Myocyte (in vitro differentiated cells): ENCODE results near the gene DUSP15. TPM values are rescaled to one million over a fixed set of nuclear protein-coding genes. Genes with fewer than 3 reads are reported as not detected.
"Not testable (repeated sequence)": the region's sequence is repeated elsewhere in the genome, so short reads cannot be mapped to it uniquely, and the experiment has no call there.

Experiments used
- DNase-seq: peaks from one replicate; pipeline ENCODE4 v3.0.0-alpha.2; 2012; ENCODE audit warnings: low read depth
- total RNA-seq: library from RNA; depleted of rRNA; stranded (reverse); fragments of >200 nt; gene quantifications from 2 replicates; pipeline ENCODE4 v1.2.3, GENCODE V29; 2014

The DUSP15 gene
- total RNA-seq, 1 donor from 2014 or later, result 0.64 TPM

- no peak for DNase-seq
Observed at GRCh38 chr20:31824125-31824485, 46.2 kb downstream of the DUSP15 start.

DNA sequence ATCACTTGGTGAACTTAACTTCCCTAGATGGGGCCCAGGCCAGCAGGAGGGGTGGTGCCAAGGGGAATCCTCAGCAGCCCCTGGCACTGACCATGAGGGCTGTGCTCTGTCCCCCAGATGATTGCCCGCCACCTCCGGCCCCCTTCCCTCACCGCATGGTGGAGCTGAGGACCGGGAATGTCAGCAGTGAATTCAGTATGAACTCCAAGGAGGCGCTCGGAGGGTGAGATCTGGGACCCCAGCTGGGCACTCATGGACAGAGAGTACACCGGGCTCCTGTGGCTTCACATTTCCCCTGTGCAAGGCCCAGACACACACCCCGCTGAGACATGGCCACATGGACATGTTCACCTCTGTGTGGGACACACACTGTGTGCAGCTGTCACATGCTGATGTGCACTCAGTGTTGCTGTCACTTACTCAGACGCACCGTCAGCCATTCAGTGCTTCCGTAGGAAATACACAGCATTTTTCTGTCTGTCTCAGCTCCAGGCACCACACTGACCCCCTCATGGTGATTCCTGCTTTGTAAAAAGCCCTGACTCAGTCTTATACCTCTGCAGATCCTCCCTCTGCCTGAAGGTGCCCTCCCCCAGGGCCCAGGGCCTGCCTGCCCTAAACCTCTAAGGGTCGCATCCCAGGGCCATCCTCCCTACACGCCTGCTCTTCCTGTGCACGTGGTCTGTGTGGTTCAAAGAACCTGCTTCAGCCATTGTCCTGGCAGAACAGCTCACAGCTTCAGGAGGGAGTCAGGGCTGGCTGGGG lies 46.8 kb downstream of the DUSP15 start:
- no peak for DNase-seq

DNA sequence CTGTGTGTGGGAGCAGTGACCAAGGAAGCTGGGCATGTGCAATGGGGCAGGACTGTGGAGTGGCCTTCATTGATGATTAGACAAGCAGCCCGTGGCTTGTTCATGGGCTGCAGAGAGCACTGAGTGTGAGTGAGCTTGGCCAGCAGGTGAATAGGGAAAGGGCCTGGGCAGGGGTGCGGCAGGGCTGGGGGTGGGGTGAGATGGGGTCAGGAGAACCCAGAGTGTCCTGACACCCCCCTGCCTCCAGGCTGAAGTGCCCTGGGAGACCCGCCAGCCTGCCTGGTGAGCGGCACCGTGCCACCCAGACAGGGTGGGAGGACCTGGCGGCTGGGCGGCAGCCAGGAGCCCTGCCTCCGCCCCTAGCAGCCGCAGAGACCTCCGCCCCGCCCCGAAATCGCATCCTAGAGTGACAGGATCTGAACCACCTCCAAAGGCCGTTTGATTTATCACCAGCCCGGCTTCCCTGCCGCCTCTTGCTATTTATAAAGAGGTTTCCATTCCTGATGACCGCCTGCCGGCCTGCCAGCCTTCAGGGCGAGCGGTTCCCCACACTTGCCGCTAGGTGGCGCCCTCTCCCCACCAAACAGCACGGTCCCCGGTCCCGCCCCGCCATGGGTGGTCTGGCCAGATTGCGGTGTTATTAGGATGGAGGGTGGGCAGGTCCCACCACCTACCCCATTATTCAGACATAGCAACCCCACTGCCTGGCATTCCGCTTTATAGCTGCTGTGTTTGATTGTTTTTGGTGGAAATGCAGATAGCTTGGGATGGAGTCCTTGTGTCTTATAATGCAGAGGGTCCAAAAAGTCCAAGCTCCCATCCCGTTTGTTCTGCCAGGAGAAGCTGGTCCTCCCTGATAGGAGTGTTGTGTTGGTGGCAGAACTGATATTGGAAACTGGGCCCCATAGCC lies 47.7 kb downstream of the DUSP15 start:
- DNase-seq, result peak; percentile 87

- DNase-seq, result no peak
Observed at GRCh38 chr20:31821427-31821826, 48.9 kb downstream of the DUSP15 start.

DNA sequence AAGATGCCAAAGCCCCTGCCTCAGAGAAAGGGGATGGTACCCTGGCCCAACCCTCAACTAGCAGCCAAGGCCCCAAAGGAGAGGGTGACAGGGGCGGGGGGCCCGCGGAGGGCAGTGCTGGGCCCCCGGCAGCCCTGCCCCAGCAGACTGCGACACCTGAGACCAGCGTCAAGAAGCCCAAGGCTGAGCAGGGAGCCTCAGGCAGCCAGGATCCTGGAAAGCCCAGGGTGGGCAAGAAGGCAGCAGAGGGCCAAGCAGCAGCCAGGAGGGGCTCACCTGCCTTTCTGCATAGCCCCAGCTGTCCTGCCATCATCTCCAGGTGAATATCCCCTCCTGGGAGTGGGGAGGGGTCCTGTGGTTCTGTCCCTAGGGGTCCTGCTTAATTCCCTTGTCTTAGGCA lies 50.1 kb downstream of the DUSP15 start:
- no peak for DNase-seq

GRCh38 chr20:31819083-31819784 lies 51.1 kb downstream of the DUSP15 start, which contains the start of gene MYLK2:
MYLK2 (plus strand) TSS chr20:31819356; CDS start chr20:31819581, 225 bp downstream.
- peak; percentile 85 for DNase-seq

GRCh38 chr20:31818376-31818908 lies 51.9 kb downstream of the DUSP15 start:
- DNase-seq, result no peak

DNA sequence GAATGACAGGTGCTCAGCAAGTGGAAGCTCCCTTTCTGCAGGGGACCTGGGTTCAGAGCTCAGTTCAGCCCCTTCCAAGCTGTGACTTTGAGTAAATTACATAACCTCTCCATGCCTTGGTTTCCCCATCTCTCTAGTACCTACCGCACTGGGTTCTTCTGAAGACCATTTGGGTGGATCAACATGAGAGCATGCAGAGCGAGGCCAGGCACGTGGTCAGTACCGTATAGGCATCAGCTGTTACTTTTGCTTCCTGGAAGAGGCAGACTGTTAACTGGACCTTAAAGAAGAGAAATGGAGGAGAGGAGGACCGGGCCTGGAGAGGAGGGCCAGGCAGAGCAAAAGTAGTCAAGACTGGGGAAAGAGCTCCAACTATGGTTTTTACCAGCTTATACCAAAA lies 52.9 kb downstream of the DUSP15 start:
- no peak for DNase-seq

DNA sequence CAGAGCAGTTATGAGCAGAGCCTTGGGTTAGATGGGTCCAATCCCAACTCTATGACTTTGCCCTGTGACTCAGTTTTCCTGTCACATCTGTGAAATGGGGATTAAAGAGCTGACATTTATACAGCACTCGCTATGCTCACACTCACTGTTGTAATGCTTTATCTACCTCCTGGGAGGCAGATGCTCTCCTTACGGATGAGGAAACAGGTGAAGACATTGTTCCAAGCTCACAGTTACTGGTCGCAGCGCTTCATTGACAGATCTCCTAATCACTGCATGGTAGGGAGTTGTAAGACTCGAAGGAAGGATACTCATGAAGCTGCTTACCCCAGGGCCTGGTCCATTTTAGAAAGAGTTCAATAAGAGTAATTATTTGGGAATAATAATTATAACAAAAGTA lies 54.1 kb downstream of the DUSP15 start:
- DNase-seq, result no peak

- peak; percentile 64 for DNase-seq
Observed at GRCh38 chr20:31815408-31816188, 54.7 kb downstream of the DUSP15 start.

- not testable (repeated sequence) for DNase-seq
Observed at GRCh38 chr20:31814142-31814541, 56.2 kb downstream of the DUSP15 start.

DNA sequence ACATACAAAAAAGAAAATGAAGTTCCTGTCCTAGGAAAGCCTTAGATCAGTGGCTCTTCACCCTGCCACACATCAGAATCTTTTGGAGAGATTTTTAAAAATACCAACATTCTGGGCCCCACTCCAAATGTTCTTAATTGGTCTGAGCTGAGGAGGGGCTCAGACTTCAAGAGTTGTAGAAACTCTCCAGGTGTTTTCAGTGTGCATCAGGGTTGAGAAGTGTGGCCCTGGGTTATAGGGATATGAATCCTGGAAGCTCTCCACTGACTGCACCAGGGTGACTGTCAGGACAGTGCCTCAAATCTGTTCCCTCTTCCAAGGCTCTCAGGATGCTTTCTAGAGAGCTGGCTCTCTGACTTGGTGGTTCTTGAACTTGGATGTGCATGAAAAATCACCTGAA lies 56.7 kb downstream of the DUSP15 start:
- no peak for DNase-seq

GRCh38 chr20:31811796-31812728 lies 58.3 kb downstream of the DUSP15 start:
- DNase-seq, result peak; percentile 98

DNA sequence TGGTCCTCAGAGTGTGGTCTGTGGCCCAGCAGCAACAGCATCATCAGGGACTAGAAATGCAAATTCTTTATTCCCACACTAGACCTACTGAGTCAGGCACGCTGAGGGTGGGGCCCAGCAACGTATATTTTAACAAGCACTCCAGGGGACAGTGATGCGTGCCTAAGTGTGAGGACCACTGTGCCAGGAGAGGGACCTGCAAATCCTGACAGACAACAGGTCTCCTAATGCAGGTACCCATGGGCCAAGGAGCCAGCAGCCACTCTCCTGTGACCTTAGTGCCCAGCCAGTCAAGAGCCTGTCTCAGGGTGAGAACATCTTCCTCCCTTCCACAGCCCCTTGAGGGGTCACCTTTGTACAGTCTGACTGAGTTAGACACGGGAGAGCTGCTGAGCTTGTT lies 59.1 kb downstream of the DUSP15 start:
- DNase-seq, result no peak

Other genes with a start within 250 kb of the DUSP15 start
- not detected in 2 replicates for gene COX4I2, start 232.6 kb downstream of the DUSP15 start, total RNA-seq
- 172 and 239 TPM in 2 replicates for gene BCL2L1, start 147.7 kb downstream of the DUSP15 start, total RNA-seq
- gene TPX2, start 131.2 kb downstream of the DUSP15 start, total RNA-seq, result 7.0 and 10.5 TPM in 2 replicates
- 0.10 and 0.13 TPM in 2 replicates for gene MYLK2, start 51.2 kb downstream of the DUSP15 start, total RNA-seq
- 0.56 and 0.99 TPM in 2 replicates for gene FOXS1, start 24.9 kb downstream of the DUSP15 start, total RNA-seq
- gene TTLL9, start 107 bp upstream of the DUSP15 start, total RNA-seq, result not detected in 2 replicates
- 7.8 and 7.9 TPM in 2 replicates for gene PDRG1, start 81.5 kb upstream of the DUSP15 start, total RNA-seq
- not detected in 2 replicates for gene XKR7, start 97.6 kb upstream of the DUSP15 start, total RNA-seq
- not detected in 2 replicates for gene CCM2L, start 139.9 kb upstream of the DUSP15 start, total RNA-seq
- not detected in 2 replicates for gene HCK, start 181.7 kb upstream of the DUSP15 start, total RNA-seq
- gene TM9SF4, start 239.2 kb upstream of the DUSP15 start, total RNA-seq, result 41.4 and 46.4 TPM in 2 replicates